Measurements from ENCODE around the gene MAN1B1.

MAN1B1 gene

GRCh38 chr9:137079401-137079787 lies 7.4 kb upstream of the MAN1B1 start:
- no peak for TF ChIP-seq CTCF (IDR thresholded peaks at IDR 0.05; ENCODE audit: low read depth, low read length)
- DNase-seq (ENCODE audit: extremely low read depth, low read depth) = no peak

GRCh38 chr9:137080260-137081122 lies 6.3 kb upstream of the MAN1B1 start:
- TF ChIP-seq CTCF (IDR thresholded peaks at IDR 0.05; ENCODE audit: low read depth, low read length) = no peak
- DNase-seq (ENCODE audit: extremely low read depth, low read depth) = no peak

- DNase-seq (ENCODE audit: extremely low read depth, low read depth) = no peak
- no peak for TF ChIP-seq CTCF (IDR thresholded peaks at IDR 0.05; ENCODE audit: low read depth, low read length)
Observed at GRCh38 chr9:137082222-137082924, 4.4 kb upstream of the MAN1B1 start.

GRCh38 chr9:137082925-137083290 lies 3.9 kb upstream of the MAN1B1 start:
- TF ChIP-seq CTCF (IDR thresholded peaks at IDR 0.05; ENCODE audit: low read depth, low read length) = no peak
- DNase-seq (ENCODE audit: extremely low read depth, low read depth) = no peak

GRCh38 chr9:137083394-137084004 lies 3.3 kb upstream of the MAN1B1 start:
- DNase-seq (ENCODE audit: extremely low read depth, low read depth) = peak; percentile 77
- no peak for TF ChIP-seq CTCF (IDR thresholded peaks at IDR 0.05; ENCODE audit: low read depth, low read length)

- no peak for DNase-seq (ENCODE audit: extremely low read depth, low read depth)
- no peak for TF ChIP-seq CTCF (IDR thresholded peaks at IDR 0.05; ENCODE audit: low read depth, low read length)
Observed at GRCh38 chr9:137084526-137084925, 2.3 kb upstream of the MAN1B1 start.
